Endothelial cell of umbilical vein (primary cell): ENCODE results near the gene ERN2. TPM values are rescaled to one million over a fixed set of nuclear protein-coding genes. Genes with fewer than 3 reads are reported as not detected.

ENCODE experiments used
- BruUV-seq: library from RNA; stranded (reverse); fragments of 400-500 nt; replicated peaks from 2 replicates; lab custom pipeline; 2021; lab: Mats Ljungman, UMichigan
- CTCF ChIA-PET: fragments of 300-600, 350-600 bp; sonication (Branson Sonifier 250); formaldehyde crosslinking; loops from one replicate; lab custom pipeline; 2021; ENCODE audit warnings: antibody characterized with exemption, inconsistent platforms; lab: Charles Lee
- POLR2A ChIA-PET: fragments of 300-600, 350-600 bp; sonication (Branson Sonifier 250); formaldehyde crosslinking; loops from one replicate; lab custom pipeline; 2021; ENCODE audit warnings: antibody characterized with exemption, inconsistent platforms; lab: Charles Lee
- DNase-seq: peaks from one replicate; pipeline ENCODE4 v3.0.0-alpha.2; 2011; ENCODE audit warnings: low read depth, low spot score
- FAIRE-seq: peaks from 2 replicates; lab custom pipeline; 2011; peaks lifted over from hg19 to GRCh38; lab: Jason Lieb, UNC
- H2AFZ ChIP-seq: 2 replicates; pipeline ENCODE4 v1.6.0; 2012; ENCODE audit warnings: low read depth, low read length, control low read depth, inconsistent platforms
- H3K27ac ChIP-seq: 2 replicates; pipeline ENCODE4 v1.5.1; 2011; ENCODE audit warnings: low read depth, mild to moderate bottlenecking, control low read depth, low read length, moderate library complexity; ENCODE audit not compliant: insufficient read depth
- H3K27me3 ChIP-seq, 2 experiments: 2 replicates each; pipeline versions ENCODE4 v1.6.0 to v1.6.1; 2011; ENCODE audit warnings: low read length in 2 of 2, mixed read lengths in 1 of 2; ENCODE audit not compliant: control insufficient read depth in 2 of 2, insufficient read depth in 2 of 2
- H3K36me3 ChIP-seq, 2 experiments: 2 replicates in 1 of 2; 3 replicates in 1 of 2; pipeline ENCODE4 v1.5.1; 2011; ENCODE audit warnings: low read length in 2 of 2, mild to moderate bottlenecking in 1 of 2, moderate library complexity in 1 of 2; ENCODE audit not compliant: control insufficient read depth in 2 of 2, insufficient read depth in 2 of 2; ENCODE audit errors: extremely low read depth in 1 of 2
- H3K4me1 ChIP-seq: 3 replicates; pipeline ENCODE4 v1.5.1; 2011; ENCODE audit warnings: mild to moderate bottlenecking, low read length; ENCODE audit not compliant: control insufficient read depth, insufficient read depth; ENCODE audit errors: extremely low read depth
- H3K4me2 ChIP-seq: 2 replicates; pipeline ENCODE4 v1.6.1; 2011; ENCODE audit warnings: low read length, control low read depth, mixed read lengths; ENCODE audit not compliant: insufficient read depth
- H3K4me3 ChIP-seq, 3 experiments: fragments of 200-600 bp in 1 of 3; sonication (generic), shearing (Covaris generic) in 1 of 3; replicated peaks in 1 of 3; 2 replicates each; pipeline ENCODE4 v1.5.1; 2011 to 2016; ENCODE audit warnings: control low read depth in 3 of 3, low read length in 3 of 3, mild to moderate bottlenecking in 2 of 3, inconsistent platforms in 1 of 3, low read depth in 1 of 3, moderate library complexity in 1 of 3; ENCODE audit not compliant: insufficient read depth in 1 of 3
- H3K79me2 ChIP-seq: 2 replicates; pipeline ENCODE4 v1.6.0; 2012; ENCODE audit warnings: low read length, inconsistent platforms; ENCODE audit not compliant: control insufficient read depth, insufficient read depth
- H3K9ac ChIP-seq: replicated peaks from 2 replicates; pipeline ENCODE3; 2011; ENCODE audit warnings: low read length, control low read depth; ENCODE audit not compliant: insufficient read depth; ENCODE audit errors: extremely low read depth
- H3K9me1 ChIP-seq: replicated peaks from 3 replicates; pipeline ENCODE4 v1.6.0; 2011; ENCODE audit warnings: mild to moderate bottlenecking, low read length; ENCODE audit not compliant: control insufficient read depth, insufficient read depth; ENCODE audit errors: extremely low read depth
- H3K9me3 ChIP-seq: replicated peaks from 2 replicates; pipeline ENCODE4 v1.5.1; 2012; ENCODE audit warnings: low read length, inconsistent platforms; ENCODE audit not compliant: control insufficient read depth, insufficient read depth
- H4K20me1 ChIP-seq: replicated peaks from 2 replicates; pipeline ENCODE3; 2011; ENCODE audit warnings: mild to moderate bottlenecking, low read length; ENCODE audit not compliant: control insufficient read depth, insufficient read depth; ENCODE audit errors: extremely low read depth
- CTCF ChIP-seq, 2 donors: IDR thresholded peaks; 1 replicate in 1 of 2; 2 replicates in 1 of 2; pipeline ENCODE4 v1.5.1; 2011; ENCODE audit warnings: low read length in 2 of 2, mild to moderate bottlenecking in 2 of 2, moderate library complexity in 2 of 2, control low read depth in 1 of 2, inconsistent platforms in 1 of 2, low read depth in 1 of 2; ENCODE audit not compliant: insufficient read depth in 1 of 2; ENCODE audit errors: extremely low read depth in 1 of 2
- EZH2 ChIP-seq: IDR thresholded peaks from 2 replicates; pipeline ENCODE4 v1.6.1; 2012; ENCODE audit warnings: borderline replicate concordance, low read depth, mild to moderate bottlenecking, moderate library complexity, low read length, inconsistent platforms; ENCODE audit not compliant: severe bottlenecking
- FOS ChIP-seq: IDR thresholded peaks from 2 replicates; pipeline ENCODE4 v1.6.1; 2011; ENCODE audit warnings: mild to moderate bottlenecking, low read length, moderate library complexity, borderline replicate concordance; ENCODE audit not compliant: insufficient read depth
- GATA2 ChIP-seq: IDR thresholded peaks from 2 replicates; pipeline ENCODE4 v1.7.0; 2011; ENCODE audit warnings: low read depth, mild to moderate bottlenecking, moderate library complexity, mixed read lengths, low read length; ENCODE audit not compliant: insufficient read length, insufficient read depth
- JUN ChIP-seq: IDR thresholded peaks from 2 replicates; pipeline ENCODE4 v1.6.1; 2011; ENCODE audit warnings: borderline replicate concordance, low read depth; ENCODE audit not compliant: insufficient read length, insufficient read depth
- MAX ChIP-seq: IDR thresholded peaks from 2 replicates; pipeline ENCODE4 v1.6.1; 2011; ENCODE audit not compliant: insufficient read depth, insufficient read length
- MYC ChIP-seq: IDR thresholded peaks from one replicate; pipeline ENCODE4 v1.6.1; 2011; ENCODE audit warnings: mild to moderate bottlenecking, low read depth, low read length
- POLR2A ChIP-seq: IDR thresholded peaks from 2 replicates; pipeline ENCODE4 v1.6.1; 2012; ENCODE audit warnings: low read depth, mild to moderate bottlenecking, control low read depth, low read length
- POLR2AphosphoS5 ChIP-seq: IDR thresholded peaks from 2 replicates; pipeline ENCODE4 v1.6.1; 2012; ENCODE audit warnings: low read depth, mild to moderate bottlenecking, control low read depth, low read length, moderate library complexity; ENCODE audit not compliant: insufficient read depth
- dilution Hi-C: fragments of 300-500 bp; cut with MboI; formaldehyde crosslinking; loops from one replicate; pipeline ENCODE4 v1.15.0; 2019; ENCODE audit warnings: low sequenced_read_pairs; ENCODE audit not compliant: extremely low pct_ligation_motif_present
- intact Hi-C: fragments of 100-400 bp; cut with micrococcal nuclease; formaldehyde crosslinking; loops from one replicate; pipeline ENCODE4 v1.10.0; 2022
- polyA plus RNA-seq, 4 experiments: library from polyadenylated mRNA; depleted of rRNA in 3 of 4; stranded (reverse) in 3 of 4; unstranded in 1 of 4; fragments of >200 nt; gene quantifications; 2 replicates each; pipeline versions ENCODE4 v1.2.1 to v1.2.3, GENCODE V29; 2011 to 2012; ENCODE audit warnings: missing spikeins in 1 of 4
- total RNA-seq: library from RNA; stranded (reverse); gene quantifications from 2 replicates; pipeline ENCODE4 v1.2.3, GENCODE V29; 2021

ERN2 gene
- total and polyA plus RNA-seq, 2 donors (not counting 3 experiments of a cell fraction or from before 2014, with no cell fraction given) = 0.15 TPM; not detected in 1

- dilution Hi-C loops = no loop called here
- Histone ChIP-seq H3K9ac (no peak overlapping the region), H3K79me2 (peaks cover 2% of the 10 kb centered on the region), H3K4me2 (no peak overlapping the region), H4K20me1 (no peaks in the 10 kb centered on the region), H3K27me3 (no peaks in the 10 kb centered on the region), H3K4me1 (no peaks in the 10 kb centered on the region), H3K4me3 (no peak overlapping the region), H2AFZ (no peak overlapping the region), H3K9me3 (no peaks in the 10 kb centered on the region), H3K36me3 (peaks cover 21 to 39% of the 10 kb centered on the region in 2 experiments), H3K9me1 (no peaks in the 10 kb centered on the region), H3K27ac (no peak overlapping the region)
- ChIA-PET POLR2A (no interaction called here), CTCF (interaction anchor here (0.7 kb wide), 1 partner anchor 227 kb away, joined by 3 read pairs; no protein-coding TSS in a partner anchor)
- intact Hi-C loops = no loop called here
- no TSS peak for BruUV-seq
- DNase-seq = no peak
- no peak for FAIRE-seq
- TF ChIP-seq JUN = no peak
- TF ChIP-seq GATA2 = no peak
- no peak for TF ChIP-seq CTCF (IDR thresholded peaks at IDR 0.05; ENCODE audit: extremely low read depth in 1 of 2, insufficient read depth in 1 of 2, low read depth in 1 of 2, low read length in 2 of 2)
- TF ChIP-seq FOS = no peak
- no peak for TF ChIP-seq EZH2
- TF ChIP-seq POLR2AphosphoS5 = no peak
- no peak for TF ChIP-seq MYC
- no peak for TF ChIP-seq POLR2A
- no peak for TF ChIP-seq MAX
Measured at GRCh38 chr16:23690771-23691482, 22.1 kb downstream of the ERN2 start.
